DOHH2 (cell line): ENCODE measurements around the gene CSNK1G3.

Experiments
- CTCF ChIP-seq: fragments of 200-600 bp; sonication (generic); IDR thresholded peaks from one replicate; pipeline ENCODE4 v1.5.1; 2014; ENCODE audit warnings: antibody characterized with exemption, mild to moderate bottlenecking, low read depth, low read length; ENCODE audit not compliant: poor library complexity, severe bottlenecking
- EZH2phosphoT487 ChIP-seq: fragments of 200-600 bp; sonication (generic); IDR thresholded peaks from 2 replicates; pipeline ENCODE4 v1.6.1; 2017; ENCODE audit warnings: borderline replicate concordance, mild to moderate bottlenecking, antibody characterized with exemption, low read length, moderate library complexity, mixed read lengths

- TF ChIP-seq CTCF (no peak), EZH2phosphoT487 (no peak)
Observed at GRCh38 chr5:123486951-123487655, 24.9 kb upstream of the CSNK1G3 start.
